ENCODE measurements around the gene SESTD1.

Gene SESTD1

GRCh38 chr2:179264368-179265081 is at the start of gene SESTD1:
Gene SESTD1, minus strand, starts transcription at chr2:179264832. Its CDS starts 72,991 bp downstream, at chr2:179191841.
- peaks cover 12% of the 10 kb centered on the region for H3K4me1 ChIP-seq (ENCODE audit: insufficient read depth, low read length)
- H3K36me3 ChIP-seq (ENCODE audit: insufficient read depth, low read length), result no peaks in the 10 kb centered on the region
- H3K27me3 ChIP-seq (ENCODE audit: insufficient read depth, low read length), result no peaks in the 10 kb centered on the region
- H3K9me3 ChIP-seq (ENCODE audit: low read length), result peaks cover 3% of the 10 kb centered on the region
- H3K4me3 ChIP-seq (ENCODE audit: low read length), result peak within 1 kb of the TSS; percentile 96
- peak within 1 kb of the TSS; percentile 99 for H2AFZ ChIP-seq (ENCODE audit: low read depth, low read length)

DNA sequence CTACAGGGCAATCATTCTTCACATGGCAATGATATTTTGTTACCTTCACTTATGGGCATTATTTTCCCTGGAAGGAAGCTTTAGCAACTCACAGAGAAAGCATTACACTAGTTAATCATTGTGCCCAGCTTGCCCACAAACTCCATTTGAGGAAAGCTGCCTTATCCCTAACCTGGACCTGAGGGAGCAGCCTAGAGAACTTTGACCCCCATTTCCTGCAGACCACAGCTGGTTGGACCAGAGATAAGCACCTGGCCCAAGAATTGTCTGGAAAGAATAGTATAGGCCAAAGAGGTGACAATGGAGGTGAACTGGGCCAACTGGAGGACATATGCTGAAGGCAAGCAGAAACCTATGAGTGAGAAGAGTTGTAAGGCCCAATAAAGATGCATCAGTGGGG is 48.4 kb upstream of the SESTD1 start:
- Histone ChIP-seq H3K4me1 (ENCODE audit: insufficient read depth, low read length) (no peaks in the 10 kb centered on the region), H3K9me3 (ENCODE audit: low read length) (peaks cover 3% of the 10 kb centered on the region), H3K36me3 (ENCODE audit: insufficient read depth, low read length) (no peaks in the 10 kb centered on the region), H3K4me3 (ENCODE audit: low read length) (no peak overlapping the region), H2AFZ (ENCODE audit: low read depth, low read length) (no peak overlapping the region), H3K27me3 (ENCODE audit: insufficient read depth, low read length) (no peaks in the 10 kb centered on the region)

GRCh38 chr2:179311101-179311500 is 46.5 kb upstream of the SESTD1 start:
- peaks cover 3% of the 10 kb centered on the region for H3K9me3 ChIP-seq (ENCODE audit: low read length)
- no peaks in the 10 kb centered on the region for H3K4me1 ChIP-seq (ENCODE audit: insufficient read depth, low read length)
- H3K4me3 ChIP-seq (ENCODE audit: low read length), result no peak overlapping the region
- H2AFZ ChIP-seq (ENCODE audit: low read depth, low read length), result no peak overlapping the region
- no peaks in the 10 kb centered on the region for H3K36me3 ChIP-seq (ENCODE audit: insufficient read depth, low read length)
- H3K27me3 ChIP-seq (ENCODE audit: insufficient read depth, low read length), result no peaks in the 10 kb centered on the region

- H3K9me3 ChIP-seq (ENCODE audit: low read length), result no peaks in the 10 kb centered on the region
- H2AFZ ChIP-seq (ENCODE audit: low read depth, low read length), result no peak overlapping the region
- H3K27me3 ChIP-seq (ENCODE audit: insufficient read depth, low read length), result no peaks in the 10 kb centered on the region
- no peaks in the 10 kb centered on the region for H3K36me3 ChIP-seq (ENCODE audit: insufficient read depth, low read length)
- H3K4me3 ChIP-seq (ENCODE audit: low read length), result no peak overlapping the region
- H3K4me1 ChIP-seq (ENCODE audit: insufficient read depth, low read length), result no peaks in the 10 kb centered on the region
Observed at GRCh38 chr2:179307616-179308371, 43.2 kb upstream of the SESTD1 start.

GRCh38 chr2:179305125-179305524 is 40.5 kb upstream of the SESTD1 start:
- Histone ChIP-seq H3K36me3 (ENCODE audit: insufficient read depth, low read length) (no peaks in the 10 kb centered on the region), H3K9me3 (ENCODE audit: low read length) (no peaks in the 10 kb centered on the region), H2AFZ (ENCODE audit: low read depth, low read length) (no peak overlapping the region), H3K4me1 (ENCODE audit: insufficient read depth, low read length) (no peaks in the 10 kb centered on the region), H3K4me3 (ENCODE audit: low read length) (no peak overlapping the region), H3K27me3 (ENCODE audit: insufficient read depth, low read length) (no peaks in the 10 kb centered on the region)

- H3K27me3 ChIP-seq (ENCODE audit: insufficient read depth, low read length), result no peaks in the 10 kb centered on the region
- H3K4me1 ChIP-seq (ENCODE audit: insufficient read depth, low read length), result no peaks in the 10 kb centered on the region
- no peak overlapping the region for H3K4me3 ChIP-seq (ENCODE audit: low read length)
- no peak overlapping the region for H2AFZ ChIP-seq (ENCODE audit: low read depth, low read length)
- no peaks in the 10 kb centered on the region for H3K36me3 ChIP-seq (ENCODE audit: insufficient read depth, low read length)
- H3K9me3 ChIP-seq (ENCODE audit: low read length), result no peaks in the 10 kb centered on the region
Observed at GRCh38 chr2:179304424-179304823, 39.8 kb upstream of the SESTD1 start.

DNA sequence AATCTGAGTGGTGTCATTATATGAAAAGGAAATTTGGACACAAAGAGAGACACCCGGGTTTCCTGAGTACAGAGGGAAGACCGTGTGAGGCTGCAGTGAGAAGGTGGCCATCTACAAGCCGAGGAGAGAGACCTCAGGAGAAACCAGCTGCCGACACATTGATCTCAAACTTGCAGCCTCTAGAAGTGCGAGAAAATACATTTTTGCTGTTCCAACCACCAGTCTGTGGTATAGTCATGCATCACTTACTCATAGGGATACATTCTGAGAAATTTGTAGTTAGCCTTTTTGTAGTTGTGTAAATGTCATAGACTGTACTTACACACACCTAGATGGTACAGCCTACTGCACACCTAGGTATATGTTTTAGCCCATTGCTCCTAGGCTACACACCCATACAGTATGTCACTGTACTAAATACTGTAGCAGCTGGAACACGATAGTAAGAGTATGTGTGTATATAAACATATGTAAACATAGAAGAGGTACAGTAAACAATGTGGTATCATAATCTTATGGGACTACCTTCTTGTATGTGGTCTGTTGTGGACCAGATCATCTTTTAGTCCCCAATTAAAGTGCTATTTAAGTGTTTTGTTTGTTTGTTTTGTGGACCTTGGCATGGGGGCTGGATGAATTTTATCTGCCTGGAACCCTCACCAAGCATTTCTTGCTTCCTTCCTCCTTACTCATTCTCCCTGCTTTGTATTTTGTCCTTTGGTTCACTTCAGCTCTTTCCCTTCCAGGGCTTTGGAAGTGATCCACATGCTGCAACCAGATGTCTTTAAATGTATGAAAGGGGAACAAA is 38.3 kb upstream of the SESTD1 start:
- Histone ChIP-seq H3K9me3 (ENCODE audit: low read length) (no peaks in the 10 kb centered on the region), H3K4me1 (ENCODE audit: insufficient read depth, low read length) (no peaks in the 10 kb centered on the region), H3K4me3 (ENCODE audit: low read length) (no peak overlapping the region), H2AFZ (ENCODE audit: low read depth, low read length) (no peak overlapping the region), H3K27me3 (ENCODE audit: insufficient read depth, low read length) (no peaks in the 10 kb centered on the region), H3K36me3 (ENCODE audit: insufficient read depth, low read length) (no peaks in the 10 kb centered on the region)

DNA sequence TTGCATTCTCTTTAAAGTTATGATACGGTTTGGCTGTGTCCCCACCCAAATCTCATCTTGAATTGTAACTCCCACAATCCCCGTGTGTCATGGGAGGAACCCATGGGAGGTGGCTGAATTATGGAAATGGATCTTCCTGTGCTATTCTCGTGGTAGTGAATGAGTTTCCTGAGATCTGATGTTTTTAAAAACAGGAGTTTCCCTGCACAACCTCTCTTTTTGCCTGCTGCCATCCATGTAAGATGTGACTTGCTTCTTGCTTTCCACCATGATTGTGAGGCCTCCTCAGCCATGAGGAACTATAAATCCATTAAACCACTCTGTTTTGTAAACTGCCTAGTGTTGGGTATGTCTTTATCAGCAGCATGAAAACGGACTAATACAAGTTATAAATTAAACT is 37.5 kb upstream of the SESTD1 start:
- Histone ChIP-seq H2AFZ (ENCODE audit: low read depth, low read length) (no peak overlapping the region), H3K27me3 (ENCODE audit: insufficient read depth, low read length) (no peaks in the 10 kb centered on the region), H3K36me3 (ENCODE audit: insufficient read depth, low read length) (no peaks in the 10 kb centered on the region), H3K4me1 (ENCODE audit: insufficient read depth, low read length) (no peaks in the 10 kb centered on the region), H3K4me3 (ENCODE audit: low read length) (no peak overlapping the region), H3K9me3 (ENCODE audit: low read length) (no peaks in the 10 kb centered on the region)

DNA sequence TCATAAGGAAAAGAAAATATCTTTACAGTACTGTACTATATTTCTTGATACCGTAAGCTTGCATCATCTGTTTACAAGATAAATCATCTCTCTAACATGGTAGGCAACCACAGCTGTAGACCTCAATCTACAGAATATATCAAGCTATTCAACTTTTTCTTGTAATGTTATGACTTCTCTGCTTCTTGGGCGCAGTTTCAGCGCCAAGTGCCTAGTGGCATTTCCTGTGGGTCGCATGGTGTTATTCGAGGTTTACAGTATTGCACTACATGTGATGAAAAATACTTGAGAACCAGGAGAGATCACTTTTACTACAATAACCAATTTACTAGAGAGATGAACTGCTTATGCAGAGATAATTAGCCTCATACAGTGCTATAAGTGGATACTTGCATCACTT is 34.0 kb upstream of the SESTD1 start:
- H3K27me3 ChIP-seq (ENCODE audit: insufficient read depth, low read length), result no peaks in the 10 kb centered on the region
- H2AFZ ChIP-seq (ENCODE audit: low read depth, low read length), result no peak overlapping the region
- no peaks in the 10 kb centered on the region for H3K36me3 ChIP-seq (ENCODE audit: insufficient read depth, low read length)
- no peaks in the 10 kb centered on the region for H3K4me1 ChIP-seq (ENCODE audit: insufficient read depth, low read length)
- no peak overlapping the region for H3K4me3 ChIP-seq (ENCODE audit: low read length)
- H3K9me3 ChIP-seq (ENCODE audit: low read length), result no peaks in the 10 kb centered on the region

DNA sequence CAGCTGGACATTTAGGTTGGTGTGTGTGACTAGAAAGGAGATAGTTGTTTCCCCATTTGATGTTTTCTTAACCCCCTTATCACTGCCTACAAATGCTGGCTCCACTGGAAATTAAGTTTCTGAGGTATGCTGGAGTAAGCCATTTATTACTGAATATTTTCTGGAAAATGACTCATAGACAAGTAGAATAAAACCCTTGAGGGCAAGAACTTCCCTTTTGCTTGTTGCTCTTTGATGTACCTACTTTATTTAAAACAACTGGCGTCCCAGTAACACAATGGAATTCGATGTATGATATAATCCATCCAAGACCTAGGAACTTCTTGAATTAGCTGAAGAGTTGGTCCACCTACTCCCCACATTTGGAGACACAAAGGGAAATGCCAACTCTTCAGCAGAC is 33.3 kb upstream of the SESTD1 start:
- Histone ChIP-seq H2AFZ (ENCODE audit: low read depth, low read length) (no peak overlapping the region), H3K27me3 (ENCODE audit: insufficient read depth, low read length) (no peaks in the 10 kb centered on the region), H3K4me3 (ENCODE audit: low read length) (no peak overlapping the region), H3K36me3 (ENCODE audit: insufficient read depth, low read length) (no peaks in the 10 kb centered on the region), H3K9me3 (ENCODE audit: low read length) (no peaks in the 10 kb centered on the region), H3K4me1 (ENCODE audit: insufficient read depth, low read length) (no peaks in the 10 kb centered on the region)

GRCh38 chr2:179290329-179290728 is 25.7 kb upstream of the SESTD1 start:
- Histone ChIP-seq H3K4me3 (ENCODE audit: low read length) (no peak overlapping the region), H3K27me3 (ENCODE audit: insufficient read depth, low read length) (no peaks in the 10 kb centered on the region), H3K9me3 (ENCODE audit: low read length) (no peaks in the 10 kb centered on the region), H2AFZ (ENCODE audit: low read depth, low read length) (no peak overlapping the region), H3K4me1 (ENCODE audit: insufficient read depth, low read length) (no peaks in the 10 kb centered on the region), H3K36me3 (ENCODE audit: insufficient read depth, low read length) (no peaks in the 10 kb centered on the region)

DNA sequence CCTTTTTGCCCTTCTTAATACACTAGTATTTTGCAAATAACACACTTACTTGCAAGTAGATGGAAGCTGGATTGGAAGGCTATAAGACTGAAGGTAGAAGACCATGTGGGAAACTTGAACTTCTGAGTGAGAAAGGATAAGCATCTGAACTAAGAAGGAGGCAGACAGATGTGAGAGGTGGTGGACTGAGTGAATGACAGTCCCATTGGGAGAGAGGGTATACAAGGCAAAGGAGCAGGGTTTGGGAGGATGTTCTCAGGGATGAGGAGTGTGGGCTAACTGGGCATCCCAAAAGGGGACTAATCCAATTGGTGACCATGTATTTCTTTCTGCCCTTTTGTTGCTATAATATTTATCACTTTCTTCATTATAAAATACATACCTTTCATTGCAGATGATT is 20.4 kb upstream of the SESTD1 start:
- H2AFZ ChIP-seq (ENCODE audit: low read depth, low read length), result no peak overlapping the region
- H3K27me3 ChIP-seq (ENCODE audit: insufficient read depth, low read length), result no peaks in the 10 kb centered on the region
- H3K9me3 ChIP-seq (ENCODE audit: low read length), result no peaks in the 10 kb centered on the region
- no peaks in the 10 kb centered on the region for H3K4me1 ChIP-seq (ENCODE audit: insufficient read depth, low read length)
- H3K36me3 ChIP-seq (ENCODE audit: insufficient read depth, low read length), result no peaks in the 10 kb centered on the region
- H3K4me3 ChIP-seq (ENCODE audit: low read length), result no peak overlapping the region

Data from neuron (in vitro differentiated cells).